Measurements from ENCODE around the gene TTC28. TPM values are rescaled to one million over a fixed set of nuclear protein-coding genes. Genes with fewer than 3 reads are reported as not detected.

Gene TTC28
- total RNA-seq, 4 donors from 2014 or later: 35.6 to 42.6 (median 36.9) TPM

DNA sequence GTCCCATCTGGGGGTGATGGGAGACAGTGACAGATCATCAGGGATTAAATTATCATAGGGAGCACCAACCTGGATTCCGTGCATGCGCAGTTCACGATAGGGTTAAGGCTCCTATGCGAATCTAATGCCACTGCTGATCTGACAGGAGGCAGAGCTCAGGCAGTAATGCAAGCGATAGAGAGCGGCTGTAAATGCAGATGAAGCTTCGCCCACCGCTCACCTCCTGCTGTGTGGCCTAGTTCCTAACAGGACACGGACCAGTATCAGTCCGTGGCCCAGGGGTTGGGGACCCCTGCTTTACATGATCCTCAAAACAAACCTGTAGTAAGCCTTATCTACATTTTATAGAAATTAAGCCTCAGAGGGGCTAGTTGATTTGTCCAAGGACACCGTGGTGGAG, 94.3 kb downstream of the TTC28 start:
- Histone ChIP-seq H3K36me3 (no peaks in the 10 kb centered on the region), H3K4me1 (peaks cover 0 to 3% (median 0%) of the 10 kb centered on the region in 4 donors), H3K27me3 (no peaks in the 10 kb centered on the region), H3K27ac (replicated peaks in 1 of 4) (no peak overlapping the region), H3K4me3 (no peak overlapping the region), H3K9me3 (no peaks in the 10 kb centered on the region)
- 92% methylated on average over 11 of the region's 11 CpGs for WGBS
- no peak for DNase-seq (ENCODE audit: extremely low spot score)
- intact Hi-C loops (cut with DNase I): no loop called here
- TF ChIP-seq EP300 (IDR thresholded peaks at IDR 0.05) (no peak), POLR2A (IDR thresholded peaks at IDR 0.05; ENCODE audit: low read depth) (no peak), POLR2AphosphoS5 (IDR thresholded peaks at IDR 0.05) (no peak)
- TF ChIP-seq, protein P1, sequence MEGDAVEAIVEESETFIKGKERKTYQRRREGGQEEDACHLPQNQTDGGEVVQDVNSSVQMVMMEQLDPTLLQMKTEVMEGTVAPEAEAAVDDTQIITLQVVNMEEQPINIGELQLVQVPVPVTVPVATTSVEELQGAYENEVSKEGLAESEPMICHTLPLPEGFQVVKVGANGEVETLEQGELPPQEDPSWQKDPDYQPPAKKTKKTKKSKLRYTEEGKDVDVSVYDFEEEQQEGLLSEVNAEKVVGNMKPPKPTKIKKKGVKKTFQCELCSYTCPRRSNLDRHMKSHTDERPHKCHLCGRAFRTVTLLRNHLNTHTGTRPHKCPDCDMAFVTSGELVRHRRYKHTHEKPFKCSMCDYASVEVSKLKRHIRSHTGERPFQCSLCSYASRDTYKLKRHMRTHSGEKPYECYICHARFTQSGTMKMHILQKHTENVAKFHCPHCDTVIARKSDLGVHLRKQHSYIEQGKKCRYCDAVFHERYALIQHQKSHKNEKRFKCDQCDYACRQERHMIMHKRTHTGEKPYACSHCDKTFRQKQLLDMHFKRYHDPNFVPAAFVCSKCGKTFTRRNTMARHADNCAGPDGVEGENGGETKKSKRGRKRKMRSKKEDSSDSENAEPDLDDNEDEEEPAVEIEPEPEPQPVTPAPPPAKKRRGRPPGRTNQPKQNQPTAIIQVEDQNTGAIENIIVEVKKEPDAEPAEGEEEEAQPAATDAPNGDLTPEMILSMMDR (IDR thresholded peaks at IDR 0.05): no peak

DNA sequence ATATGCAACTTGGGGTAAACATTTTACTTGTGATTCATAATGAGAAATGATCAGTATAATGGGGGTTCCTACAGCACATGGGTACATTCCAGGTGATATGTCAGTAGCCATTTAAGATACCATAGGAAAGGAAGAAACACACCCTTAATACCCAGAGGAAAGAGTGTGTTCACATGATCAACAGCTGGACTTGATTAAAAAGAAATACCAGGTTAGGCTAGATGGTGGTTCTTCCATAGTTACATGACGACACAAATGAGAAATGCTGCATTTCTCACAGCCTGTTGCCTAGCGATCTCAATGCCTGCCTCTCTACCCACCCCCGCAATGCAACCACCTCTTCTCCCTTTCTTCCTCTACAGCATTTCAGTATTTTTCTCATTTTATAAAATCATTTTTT, 96.8 kb downstream of the TTC28 start:
- Histone ChIP-seq H3K4me3 (no peak overlapping the region), H3K4me1 (peaks cover 0 to 3% (median 0%) of the 10 kb centered on the region in 4 donors), H3K27ac (replicated peaks in 1 of 4) (no peak overlapping the region), H3K36me3 (no peaks in the 10 kb centered on the region), H3K9me3 (no peaks in the 10 kb centered on the region), H3K27me3 (no peaks in the 10 kb centered on the region)
- TF ChIP-seq, protein P1 (IDR thresholded peaks at IDR 0.05): no peak
- TF ChIP-seq POLR2AphosphoS5 (IDR thresholded peaks at IDR 0.05) (no peak), POLR2A (IDR thresholded peaks at IDR 0.05; ENCODE audit: low read depth) (no peak), EP300 (IDR thresholded peaks at IDR 0.05) (no peak)
- WGBS: 79% methylated on average over 3 of the region's 3 CpGs
- DNase-seq (ENCODE audit: extremely low spot score): no peak
- intact Hi-C loops (cut with DNase I): no loop called here

DNA sequence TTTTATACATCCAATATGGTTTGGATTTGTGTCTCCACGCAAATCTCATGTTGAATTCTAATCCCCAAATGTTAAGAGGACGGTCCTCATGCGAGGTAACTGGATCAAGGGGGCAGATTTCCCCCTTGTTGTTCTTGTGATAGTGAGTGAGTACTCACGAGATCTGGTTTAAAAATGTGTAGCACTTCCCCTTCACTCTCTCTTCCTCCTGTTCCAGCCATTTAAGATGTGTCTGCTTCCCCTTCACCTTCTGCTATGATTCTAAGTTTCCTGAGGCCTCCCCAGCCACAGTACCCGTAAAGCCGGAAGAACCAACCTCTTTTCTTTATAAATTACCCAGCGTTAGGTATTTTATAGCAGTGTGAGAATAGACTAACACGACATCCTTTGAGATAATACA, 98.6 kb downstream of the TTC28 start:
- Histone ChIP-seq H3K4me1 (peaks cover 0 to 3% (median 0%) of the 10 kb centered on the region in 4 donors), H3K27ac (replicated peaks in 1 of 4) (no peak overlapping the region), H3K36me3 (no peaks in the 10 kb centered on the region), H3K4me3 (no peak overlapping the region), H3K9me3 (no peaks in the 10 kb centered on the region), H3K27me3 (no peaks in the 10 kb centered on the region)
- no peak for DNase-seq (ENCODE audit: extremely low spot score)
- intact Hi-C loops (cut with DNase I): no loop called here
- TF ChIP-seq, protein P1 (IDR thresholded peaks at IDR 0.05): no peak
- 88% methylated on average over 8 of the region's 8 CpGs for WGBS

DNA sequence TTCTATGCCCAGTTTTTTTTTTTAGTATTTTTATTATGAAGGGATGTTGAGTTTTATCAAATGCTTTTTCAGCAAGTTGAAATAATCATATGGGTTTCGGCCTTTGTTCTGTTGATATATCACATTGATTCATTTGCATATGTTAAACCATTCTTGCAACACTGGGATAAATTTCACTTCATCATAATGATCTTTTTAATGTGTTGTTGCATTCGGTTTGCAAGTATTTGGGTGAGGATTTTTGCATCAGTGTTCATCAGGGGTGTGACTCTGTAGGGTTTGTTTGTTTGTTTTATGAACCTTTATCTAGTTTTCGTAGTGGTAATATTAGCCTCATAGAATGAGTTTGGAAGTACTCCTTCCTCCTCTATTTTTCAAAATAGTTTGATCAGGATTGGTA, 103.5 kb downstream of the TTC28 start:
- no peak for DNase-seq (ENCODE audit: extremely low spot score)
- H3K27ac ChIP-seq (replicated peaks in 1 of 4): no peak overlapping the region
- no peaks in the 10 kb centered on the region for H3K4me1 ChIP-seq
- TF ChIP-seq EP300 (IDR thresholded peaks at IDR 0.05) (no peak), POLR2AphosphoS5 (IDR thresholded peaks at IDR 0.05) (no peak), POLR2A (IDR thresholded peaks at IDR 0.05; ENCODE audit: low read depth) (no peak)
- TF ChIP-seq, protein P1 (IDR thresholded peaks at IDR 0.05): no peak
- intact Hi-C loops (cut with DNase I): no loop called here
- H3K4me3 ChIP-seq: no peak overlapping the region
- H3K27me3 ChIP-seq: no peaks in the 10 kb centered on the region
- H3K36me3 ChIP-seq: no peaks in the 10 kb centered on the region
- 97% methylated on average over 3 of the region's 3 CpGs for WGBS
- H3K9me3 ChIP-seq: no peaks in the 10 kb centered on the region

DNA sequence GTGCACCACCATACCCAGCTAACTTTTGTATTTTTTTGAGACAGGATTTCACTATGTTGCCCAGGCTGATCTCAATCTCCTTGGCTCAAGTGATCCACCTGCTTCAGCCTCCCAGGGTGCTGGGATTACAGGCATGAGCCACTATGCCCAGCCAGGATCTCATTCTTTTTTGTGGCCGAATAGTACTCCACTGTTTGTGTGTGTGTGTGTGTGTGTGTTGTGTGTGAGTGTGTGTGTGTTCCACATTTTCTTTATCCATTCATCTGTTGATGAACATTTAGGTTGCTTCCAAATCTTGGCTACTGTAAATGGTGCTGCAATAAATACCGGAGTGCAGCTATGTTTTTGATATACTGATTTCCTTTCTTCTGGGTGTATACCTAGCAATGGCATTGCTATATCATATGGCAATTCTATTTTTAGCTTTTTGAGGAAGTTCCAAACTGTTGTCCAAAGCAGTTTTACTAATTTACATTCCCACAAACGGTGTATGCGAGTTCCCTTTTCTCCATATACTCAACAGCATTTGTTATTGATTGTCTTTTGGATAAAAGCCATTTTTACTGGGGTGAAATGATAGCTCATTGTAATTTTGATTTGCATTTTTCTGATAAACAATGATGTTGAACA, 105.4 kb downstream of the TTC28 start:
- intact Hi-C loops (cut with DNase I): no loop called here
- DNase-seq (ENCODE audit: extremely low spot score): no peak
- H3K4me1 ChIP-seq: no peaks in the 10 kb centered on the region
- no peak overlapping the region for H3K4me3 ChIP-seq
- H3K9me3 ChIP-seq: no peaks in the 10 kb centered on the region
- TF ChIP-seq, protein P1 (IDR thresholded peaks at IDR 0.05): no peak
- TF ChIP-seq POLR2AphosphoS5 (IDR thresholded peaks at IDR 0.05): no peak
- TF ChIP-seq EP300 (IDR thresholded peaks at IDR 0.05): no peak
- no peak for TF ChIP-seq POLR2A (IDR thresholded peaks at IDR 0.05; ENCODE audit: low read depth)
- WGBS: 85% methylated on average over 4 of the region's 4 CpGs
- H3K27me3 ChIP-seq: no peaks in the 10 kb centered on the region
- H3K27ac ChIP-seq (replicated peaks in 1 of 4): no peak overlapping the region
- H3K36me3 ChIP-seq: no peaks in the 10 kb centered on the region

All from esophagus muscularis mucosa (tissue), 4 donors.